ENCODE results near the gene ROGDI. TPM values are rescaled to one million over a fixed set of nuclear protein-coding genes. Genes with fewer than 3 reads are reported as not detected.

ROGDI gene
- total and polyA plus RNA-seq, 9 of the 15 experiments (the other 6 are each of a cell fraction or from before 2014, with no cell fraction given) = 0.97 to 37.3 (median 16.5) TPM

GRCh38 chr16:4766875-4767628 lies 35.4 kb downstream of the ROGDI start, which contains the start of gene ZNF500 (continued):
- no peak for TF ChIP-seq HMG20A (CRISPR knock-in tag; conservative IDR thresholded peaks at IDR 0.05)
- no peak for TF ChIP-seq CCAR2 (IDR thresholded peaks at IDR 0.05; ENCODE audit: low read depth, low read length)
- no peak for TF ChIP-seq MCM5 (IDR thresholded peaks at IDR 0.05; ENCODE audit: low read depth)
- TF ChIP-seq ZNF12 (CRISPR knock-in tag; IDR thresholded peaks at IDR 0.05) = peak; percentile 80
- no peak for TF ChIP-seq E2F4 (CRISPR knock-in tag; IDR thresholded peaks at IDR 0.05; ENCODE audit: low read depth)
- no peak for TF ChIP-seq HDAC6 (IDR thresholded peaks at IDR 0.05; ENCODE audit: low read depth, low read length)
- TF ChIP-seq KHSRP (IDR thresholded peaks at IDR 0.05) = no peak
- no peak for TF ChIP-seq ZNF224 (CRISPR knock-in tag; IDR thresholded peaks at IDR 0.05)
- TF ChIP-seq ZBTB5 (IDR thresholded peaks at IDR 0.05) = no peak
- peak; percentile 43; the same call in 1 of the 2 replicates for TF ChIP-seq ZNF232 (CRISPR knock-in tag; IDR thresholded peaks at IDR 0.05)
- TF ChIP-seq CCNT2 (IDR thresholded peaks at IDR 0.05; ENCODE audit: borderline replicate concordance, extremely low read depth, insufficient read length, low read depth, low read length) = peak; percentile 61
- peak; percentile 85 for TF ChIP-seq POLR2A (conservative IDR thresholded peaks at IDR 0.05)
- TF ChIP-seq NUFIP1 (IDR thresholded peaks at IDR 0.05; ENCODE audit: partially characterized antibody) = no peak
- TF ChIP-seq, protein P1, sequence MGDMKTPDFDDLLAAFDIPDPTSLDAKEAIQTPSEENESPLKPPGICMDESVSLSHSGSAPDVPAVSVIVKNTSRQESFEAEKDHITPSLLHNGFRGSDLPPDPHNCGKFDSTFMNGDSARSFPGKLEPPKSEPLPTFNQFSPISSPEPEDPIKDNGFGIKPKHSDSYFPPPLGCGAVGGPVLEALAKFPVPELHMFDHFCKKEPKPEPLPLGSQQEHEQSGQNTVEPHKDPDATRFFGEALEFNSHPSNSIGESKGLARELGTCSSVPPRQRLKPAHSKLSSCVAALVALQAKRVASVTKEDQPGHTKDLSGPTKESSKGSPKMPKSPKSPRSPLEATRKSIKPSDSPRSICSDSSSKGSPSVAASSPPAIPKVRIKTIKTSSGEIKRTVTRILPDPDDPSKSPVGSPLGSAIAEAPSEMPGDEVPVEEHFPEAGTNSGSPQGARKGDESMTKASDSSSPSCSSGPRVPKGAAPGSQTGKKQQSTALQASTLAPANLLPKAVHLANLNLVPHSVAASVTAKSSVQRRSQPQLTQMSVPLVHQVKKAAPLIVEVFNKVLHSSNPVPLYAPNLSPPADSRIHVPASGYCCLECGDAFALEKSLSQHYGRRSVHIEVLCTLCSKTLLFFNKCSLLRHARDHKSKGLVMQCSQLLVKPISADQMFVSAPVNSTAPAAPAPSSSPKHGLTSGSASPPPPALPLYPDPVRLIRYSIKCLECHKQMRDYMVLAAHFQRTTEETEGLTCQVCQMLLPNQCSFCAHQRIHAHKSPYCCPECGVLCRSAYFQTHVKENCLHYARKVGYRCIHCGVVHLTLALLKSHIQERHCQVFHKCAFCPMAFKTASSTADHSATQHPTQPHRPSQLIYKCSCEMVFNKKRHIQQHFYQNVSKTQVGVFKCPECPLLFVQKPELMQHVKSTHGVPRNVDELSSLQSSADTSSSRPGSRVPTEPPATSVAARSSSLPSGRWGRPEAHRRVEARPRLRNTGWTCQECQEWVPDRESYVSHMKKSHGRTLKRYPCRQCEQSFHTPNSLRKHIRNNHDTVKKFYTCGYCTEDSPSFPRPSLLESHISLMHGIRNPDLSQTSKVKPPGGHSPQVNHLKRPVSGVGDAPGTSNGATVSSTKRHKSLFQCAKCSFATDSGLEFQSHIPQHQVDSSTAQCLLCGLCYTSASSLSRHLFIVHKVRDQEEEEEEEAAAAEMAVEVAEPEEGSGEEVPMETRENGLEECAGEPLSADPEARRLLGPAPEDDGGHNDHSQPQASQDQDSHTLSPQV (IDR thresholded peaks at IDR 0.05) = peak; percentile 39; the same call in 1 of the 2 replicates
- 0 out of 2 replicates have a peak, but pooled peaks have one; percentile 35 for TF ChIP-seq TOE1 (IDR thresholded peaks at IDR 0.05; ENCODE audit: borderline replicate concordance)
- TF ChIP-seq TOE1 (CRISPR knock-in tag; IDR thresholded peaks at IDR 0.05; ENCODE audit: borderline replicate concordance, low read depth) = no peak
- no peak for TF ChIP-seq ZNF583 (CRISPR knock-in tag; IDR thresholded peaks at IDR 0.05)
- no peak for TF ChIP-seq CGGBP1 (CRISPR knock-in tag; IDR thresholded peaks at IDR 0.05)
- TF ChIP-seq TFAM (CRISPR knock-in tag; conservative IDR thresholded peaks at IDR 0.05) = no peak
- TF ChIP-seq ZNF311 (CRISPR knock-in tag; IDR thresholded peaks at IDR 0.05) = no peak
- no peak for TF ChIP-seq PTBP1 (IDR thresholded peaks at IDR 0.05; ENCODE audit: low read depth, low read length)
- TF ChIP-seq SIN3B (IDR thresholded peaks at IDR 0.05; ENCODE audit: low read depth) = peak; percentile 82

Data from K562 (cell line).